OCI-LY3 (cell line): ENCODE data around the gene TP53I11.

ENCODE experiments used
- H2AFZ ChIP-seq: fragments of 200-600, 300-600 bp; shearing (Covaris generic); 2 replicates; pipeline ENCODE4 v1.6.0; 2014; ENCODE audit warnings: antibody characterized with exemption, low read depth, low read length
- H3K27ac ChIP-seq: fragments of 200-600, 300-600 bp; sonication (generic); 2 replicates; pipeline ENCODE4 v1.5.1; 2014; ENCODE audit warnings: mild to moderate bottlenecking, low read length, moderate library complexity, mixed read lengths
- H3K27me3 ChIP-seq: fragments of 200-600, 300-600 bp; sonication (generic); 2 replicates; pipeline ENCODE4 v1.6.1; 2014; ENCODE audit warnings: low read depth, low read length, mixed read lengths
- H3K36me3 ChIP-seq: fragments of 200-600, 300-600 bp; sonication (generic); replicated peaks from 2 replicates; pipeline ENCODE3; 2014; ENCODE audit warnings: low read depth, low read length, mixed read lengths
- H3K4me1 ChIP-seq: fragments of 300-600, 200-600 bp; sonication (generic); 2 replicates; pipeline ENCODE4 v1.6.1; 2014; ENCODE audit warnings: low read length, mixed read lengths
- H3K4me2 ChIP-seq: fragments of 200-600, 300-600 bp; sonication (generic); 2 replicates; pipeline ENCODE4 v1.6.1; 2014; ENCODE audit warnings: low read length, mixed read lengths
- H3K4me3 ChIP-seq: fragments of 300-600, 200-600 bp; sonication (generic); 2 replicates; pipeline ENCODE4 v1.5.1; 2014; ENCODE audit warnings: antibody characterized with exemption, mild to moderate bottlenecking, low read length, moderate library complexity
- H3K79me2 ChIP-seq: fragments of 300-600, 200-600 bp; shearing (Covaris generic); 2 replicates; pipeline ENCODE4 v1.6.1; 2014; ENCODE audit warnings: mild to moderate bottlenecking, low read length, mixed read lengths
- H3K9ac ChIP-seq: fragments of 300-600, 200-600 bp; shearing (Covaris generic); 2 replicates; pipeline ENCODE4 v1.6.0; 2014; ENCODE audit warnings: mild to moderate bottlenecking, low read length, moderate library complexity
- H3K9me3 ChIP-seq: fragments of 200-600, 300-600 bp; shearing (Covaris generic); 2 replicates; pipeline ENCODE4 v1.6.1; 2014; ENCODE audit warnings: low read length, mixed read lengths; ENCODE audit not compliant: insufficient read depth
- H4K20me1 ChIP-seq: fragments of 200-600, 300-600 bp; sonication (generic); 2 replicates; pipeline ENCODE4 v1.6.1; 2016; ENCODE audit warnings: low read length, mixed read lengths; ENCODE audit not compliant: insufficient read depth
- CTCF ChIP-seq: fragments of 200-600, 300-600 bp; sonication (generic); IDR thresholded peaks from 2 replicates; pipeline ENCODE4 v1.5.1; 2014; ENCODE audit warnings: antibody characterized with exemption, low read length, low read depth
- EZH2phosphoT487 ChIP-seq: fragments of 200-600 bp; shearing (Covaris generic); IDR thresholded peaks from 2 replicates; pipeline ENCODE4 v1.6.1; 2018; ENCODE audit warnings: antibody characterized with exemption, mixed run types, low read depth

Gene TP53I11

GRCh38 chr11:44913502-44913901, 37.2 kb downstream of the TP53I11 start:
- no peaks in the 10 kb centered on the region for H3K79me2 ChIP-seq
- no peak overlapping the region for H3K27ac ChIP-seq
- H3K4me2 ChIP-seq = peak overlapping the region; percentile 21; the same call in 1 of the 2 replicates
- H3K4me1 ChIP-seq = peaks cover 52% of the 10 kb centered on the region
- no peaks in the 10 kb centered on the region for H3K36me3 ChIP-seq
- no peak overlapping the region for H2AFZ ChIP-seq
- no peak overlapping the region for H3K4me3 ChIP-seq
- TF ChIP-seq CTCF (no peak), EZH2phosphoT487 (no peak)
- no peaks in the 10 kb centered on the region for H3K27me3 ChIP-seq
- H3K9ac ChIP-seq = no peak overlapping the region
- H4K20me1 ChIP-seq = no peaks in the 10 kb centered on the region
- no peaks in the 10 kb centered on the region for H3K9me3 ChIP-seq

GRCh38 chr11:44912270-44912987, 38.3 kb downstream of the TP53I11 start:
- Histone ChIP-seq H3K4me3 (no peak overlapping the region), H3K27me3 (no peaks in the 10 kb centered on the region), H3K4me1 (peaks cover 52% of the 10 kb centered on the region), H3K9me3 (no peaks in the 10 kb centered on the region), H3K4me2 (no peak overlapping the region), H4K20me1 (no peaks in the 10 kb centered on the region), H3K27ac (no peak overlapping the region), H3K79me2 (no peaks in the 10 kb centered on the region), H2AFZ (no peak overlapping the region), H3K9ac (no peak overlapping the region), H3K36me3 (no peaks in the 10 kb centered on the region)
- TF ChIP-seq EZH2phosphoT487 (no peak), CTCF (no peak)

- peak overlapping the region; percentile 76 for H3K4me2 ChIP-seq
- TF ChIP-seq CTCF (peak; percentile 85), EZH2phosphoT487 (no peak)
- H3K9ac ChIP-seq = no peak overlapping the region; the same call in 1 of the 2 replicates
- H3K79me2 ChIP-seq = no peaks in the 10 kb centered on the region
- peak overlapping the region; percentile 58 for H3K4me3 ChIP-seq
- H3K4me1 ChIP-seq = peaks cover 47% of the 10 kb centered on the region
- H3K36me3 ChIP-seq = no peaks in the 10 kb centered on the region
- H2AFZ ChIP-seq = peak overlapping the region; percentile 82
- H3K27me3 ChIP-seq = no peaks in the 10 kb centered on the region
- H3K27ac ChIP-seq = no peak overlapping the region
- H3K9me3 ChIP-seq = no peaks in the 10 kb centered on the region
- no peaks in the 10 kb centered on the region for H4K20me1 ChIP-seq
Measured at GRCh38 chr11:44911029-44911814, 39.5 kb downstream of the TP53I11 start.

- H3K4me1 ChIP-seq = peaks cover 47% of the 10 kb centered on the region
- no peak overlapping the region for H3K27ac ChIP-seq
- no peaks in the 10 kb centered on the region for H3K9me3 ChIP-seq
- no peak overlapping the region for H3K4me3 ChIP-seq
- no peaks in the 10 kb centered on the region for H4K20me1 ChIP-seq
- no peaks in the 10 kb centered on the region for H3K79me2 ChIP-seq
- H2AFZ ChIP-seq = no peak overlapping the region
- no peaks in the 10 kb centered on the region for H3K36me3 ChIP-seq
- TF ChIP-seq EZH2phosphoT487 (no peak), CTCF (no peak)
- H3K9ac ChIP-seq = no peak overlapping the region
- peak overlapping the region; percentile 76 for H3K4me2 ChIP-seq
- no peaks in the 10 kb centered on the region for H3K27me3 ChIP-seq
Measured at GRCh38 chr11:44910591-44910990, 40.1 kb downstream of the TP53I11 start.
